Measurements from ENCODE around the gene DPY19L1.
"Not testable (repeated sequence)": the region's sequence is repeated elsewhere in the genome, so short reads cannot be mapped to it uniquely, and the experiment has no call there.

The DPY19L1 gene

DNA sequence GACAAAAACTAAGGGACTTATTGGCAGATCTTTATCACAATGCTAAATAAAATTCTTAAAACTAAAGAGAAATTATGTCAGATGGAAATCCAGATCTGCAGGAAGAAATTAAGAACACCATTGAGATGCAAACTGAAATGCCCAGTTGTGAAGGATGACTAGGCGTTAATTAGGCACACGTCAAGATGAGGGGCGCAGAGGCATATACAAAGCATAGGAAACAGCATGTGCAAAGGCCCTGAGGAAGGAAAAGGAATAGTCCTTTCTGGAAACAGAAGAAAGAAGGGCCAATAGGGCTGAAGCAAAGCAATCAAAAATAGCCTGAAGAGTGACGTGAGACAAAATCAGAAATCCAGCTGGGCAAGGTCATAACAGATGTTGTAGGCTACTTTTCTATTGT is 53.1 kb downstream of the DPY19L1 start:
- DNase-seq, result not testable (repeated sequence)

GRCh38 chr7:34982371-34983019 is 54.8 kb downstream of the DPY19L1 start:
- no peak for DNase-seq

DNA sequence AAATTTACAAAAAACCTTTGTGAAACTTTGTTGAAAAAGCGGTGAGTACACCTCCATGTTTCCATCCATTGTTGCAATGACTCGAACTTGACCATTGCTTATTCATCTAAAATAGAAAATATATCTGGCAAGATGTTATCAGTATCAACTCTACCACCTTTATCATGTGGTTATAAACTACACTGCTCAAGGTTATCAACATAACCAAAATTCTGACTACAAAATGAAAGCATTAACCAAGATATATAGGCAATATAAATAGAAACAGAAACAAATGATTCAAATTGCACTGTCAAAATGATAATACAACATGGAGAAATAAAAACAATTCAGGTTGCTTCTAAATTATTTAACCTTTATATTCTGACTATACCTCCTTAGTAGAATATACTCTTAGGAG is 58.2 kb downstream of the DPY19L1 start:
- DNase-seq, result not testable (repeated sequence)

DNA sequence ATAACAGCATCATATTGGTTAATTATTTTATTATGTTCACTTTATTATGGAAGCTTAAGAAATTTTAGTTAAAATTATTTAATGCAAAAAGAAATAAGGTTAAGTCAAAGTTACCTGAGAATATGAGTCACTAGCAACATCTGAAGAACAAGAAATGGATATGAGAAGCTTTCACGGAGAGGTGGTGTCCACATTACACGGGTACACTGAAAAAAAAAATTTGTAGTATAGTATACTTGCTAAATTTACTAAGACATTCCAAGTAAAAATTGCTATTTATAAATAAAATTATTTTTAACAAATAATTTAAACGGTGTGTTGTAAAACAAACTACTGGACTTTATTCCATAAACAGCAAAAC is 63.9 kb downstream of the DPY19L1 start:
- DNase-seq, result no peak

DNA sequence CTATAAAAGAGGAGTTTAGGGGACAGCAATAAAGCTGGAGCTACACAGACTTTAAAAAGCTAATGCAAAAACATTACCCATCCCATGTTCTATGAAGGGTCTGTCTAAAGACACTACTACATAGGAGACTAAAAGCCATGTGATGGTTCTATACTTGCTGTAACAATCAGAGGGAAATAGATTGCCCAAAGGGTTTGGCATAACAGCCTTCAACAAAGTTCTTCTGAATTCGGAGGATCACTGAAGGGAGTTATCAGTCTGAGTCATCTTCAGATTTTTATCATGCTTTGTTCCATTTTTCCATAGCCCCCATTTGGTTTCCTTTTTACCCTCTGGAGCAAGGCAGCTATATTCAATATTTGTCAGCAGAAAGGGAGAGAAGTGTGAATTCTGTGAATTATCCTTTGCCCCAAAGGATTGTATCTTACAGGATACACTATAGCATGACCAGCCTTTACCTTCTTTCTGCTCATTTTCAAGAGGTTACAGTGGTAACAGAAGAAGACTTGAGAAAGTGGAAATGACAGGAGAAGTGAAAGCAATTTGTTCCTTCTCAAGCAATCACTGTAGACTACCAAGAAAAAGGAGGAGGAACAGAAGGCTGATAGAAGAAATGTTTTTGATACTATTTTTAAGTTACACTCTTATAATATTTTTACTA is 64.4 kb downstream of the DPY19L1 start:
- peak in 1 of 3 donors; percentile 8 for DNase-seq

DNA sequence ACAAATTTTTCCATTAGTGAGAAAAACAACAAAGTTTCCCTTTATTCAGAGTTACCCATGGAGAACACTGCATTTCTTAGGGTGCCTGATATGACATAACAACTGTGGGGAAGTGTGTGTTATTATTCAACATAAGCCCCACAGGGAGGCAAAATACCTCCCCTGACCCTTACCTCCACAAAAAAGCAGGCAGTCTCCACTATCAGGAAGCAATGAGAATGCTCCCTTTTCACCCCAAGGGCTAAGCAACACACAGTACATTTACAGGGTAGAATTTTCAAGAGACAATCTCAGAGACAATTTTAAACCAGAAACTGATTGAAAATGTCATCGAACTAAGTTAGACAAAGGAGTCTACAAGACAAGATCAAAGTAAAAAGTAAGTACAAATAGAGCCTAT is 69.5 kb downstream of the DPY19L1 start:
- not testable (repeated sequence) for DNase-seq

- DNase-seq, result not testable (repeated sequence)
Measured at GRCh38 chr7:34966504-34966903, 70.8 kb downstream of the DPY19L1 start.

DNA sequence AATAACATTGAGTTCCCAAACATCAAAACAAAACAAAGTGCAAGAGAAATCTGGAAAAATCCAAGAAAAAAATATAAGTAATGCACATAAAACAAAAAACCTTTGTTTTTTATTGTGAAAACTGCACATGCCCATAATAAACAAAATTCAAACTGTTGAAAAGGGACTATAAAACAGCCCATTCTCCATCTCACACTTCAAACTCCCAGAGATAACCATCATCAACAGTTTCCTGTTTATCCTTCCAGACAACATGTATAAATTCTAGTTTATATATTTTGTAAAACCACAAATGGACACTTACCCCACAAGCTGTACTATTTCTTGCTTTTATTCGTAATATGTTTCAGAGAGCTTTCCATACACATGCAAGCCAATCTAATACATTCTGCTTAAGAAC is 79.3 kb downstream of the DPY19L1 start:
- no peak for DNase-seq

- no peak for DNase-seq
Measured at GRCh38 chr7:34952822-34953221, 84.5 kb downstream of the DPY19L1 start.

- no peak for DNase-seq
Measured at GRCh38 chr7:34949361-34949760, 87.9 kb downstream of the DPY19L1 start.

- not testable (repeated sequence) for DNase-seq
Measured at GRCh38 chr7:34947427-34947826, 89.9 kb downstream of the DPY19L1 start.

DNA sequence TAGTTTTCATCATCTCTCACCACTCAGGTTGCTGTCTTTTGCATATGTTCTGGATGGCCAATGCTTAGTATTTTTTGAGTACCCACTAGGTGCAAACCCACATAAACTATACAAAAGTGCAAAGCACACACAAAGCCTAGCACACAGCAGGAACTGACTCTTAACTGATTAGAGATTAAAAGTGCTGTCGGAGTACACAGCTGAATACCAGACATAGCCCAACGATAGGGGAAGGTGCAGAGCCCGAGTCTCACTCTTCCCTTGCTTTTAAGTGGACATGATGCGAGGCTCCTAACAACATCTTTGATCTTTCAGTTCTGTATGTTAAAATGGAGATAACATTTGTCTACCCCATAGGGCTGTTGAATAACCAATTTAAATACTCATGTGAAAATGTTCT is 90.8 kb downstream of the DPY19L1 start:
- no peak for DNase-seq

GRCh38 chr7:34945894-34946477 is 91.3 kb downstream of the DPY19L1 start:
- DNase-seq, result not testable (repeated sequence)

DNA sequence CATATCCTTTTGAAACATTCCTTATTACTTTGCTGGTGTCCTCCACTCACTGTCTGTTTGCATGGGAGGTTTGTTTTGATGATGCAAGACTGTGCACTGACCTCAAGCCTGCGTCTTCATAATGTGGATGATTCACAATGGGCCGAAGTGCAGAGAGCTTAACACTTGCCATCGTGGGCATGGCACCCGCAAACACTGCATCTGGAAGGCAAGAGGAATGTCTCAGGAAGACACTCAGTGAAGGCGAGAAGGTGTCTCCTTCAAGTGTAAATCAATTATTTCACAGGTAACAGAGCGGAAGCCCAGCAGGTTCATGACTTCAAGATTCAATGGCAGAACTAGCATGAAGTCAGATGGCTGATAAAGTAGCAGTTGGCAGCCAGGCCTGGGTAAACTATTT is 98.1 kb downstream of the DPY19L1 start:
- DNase-seq, result no peak

DNA sequence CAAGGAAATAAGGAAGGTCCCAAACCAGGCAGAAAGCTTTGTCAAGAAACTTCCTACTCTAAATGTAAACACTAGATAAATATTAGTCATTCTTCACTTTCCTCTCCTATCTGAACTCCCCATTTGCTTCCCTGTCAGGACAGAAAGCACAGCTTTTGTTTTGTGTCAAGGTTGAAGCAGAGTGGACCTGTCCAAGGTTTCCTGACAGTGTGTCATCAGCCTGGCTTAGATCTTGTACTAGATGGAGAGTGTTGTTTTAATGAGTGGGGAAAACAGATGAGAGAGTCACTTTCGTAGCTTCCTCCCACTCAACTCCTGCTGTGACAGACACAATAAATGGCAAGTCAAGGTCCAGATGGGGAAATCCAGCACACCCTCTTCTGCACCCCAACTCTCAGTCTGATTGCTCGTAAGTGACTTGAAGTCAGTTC is 101.5 kb downstream of the DPY19L1 start:
- not testable (repeated sequence) for DNase-seq

GRCh38 chr7:34931739-34932138 is 105.5 kb downstream of the DPY19L1 start:
- no peak for DNase-seq

GRCh38 chr7:34929783-34930182 is 107.5 kb downstream of the DPY19L1 start:
- DNase-seq, result not testable (repeated sequence)

DNA sequence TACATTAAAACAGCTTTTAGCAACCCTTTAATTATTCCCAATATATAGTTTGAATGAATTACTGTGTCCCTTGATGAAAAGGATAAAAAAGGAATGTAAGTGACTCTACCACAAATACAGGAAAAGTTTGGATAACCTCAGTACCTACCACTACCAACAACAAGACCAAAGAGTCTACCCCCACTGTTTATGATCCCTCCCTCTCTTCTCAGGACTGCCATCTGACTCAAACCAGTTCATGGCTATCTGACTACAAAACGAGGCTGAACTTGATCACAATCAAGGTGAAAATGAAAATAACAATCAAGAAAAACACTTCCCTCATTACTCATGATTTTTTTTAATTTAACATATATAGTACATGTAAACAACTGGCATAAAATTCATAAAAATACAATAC is 108.7 kb downstream of the DPY19L1 start:
- DNase-seq, result no peak

GRCh38 chr7:34928052-34928451 is 109.2 kb downstream of the DPY19L1 start:
- DNase-seq, result peak in 2 of 3 donors; percentile 12 to 15

- DNase-seq, result not testable (repeated sequence)
Measured at GRCh38 chr7:34920470-34920869, 116.8 kb downstream of the DPY19L1 start.

DNA sequence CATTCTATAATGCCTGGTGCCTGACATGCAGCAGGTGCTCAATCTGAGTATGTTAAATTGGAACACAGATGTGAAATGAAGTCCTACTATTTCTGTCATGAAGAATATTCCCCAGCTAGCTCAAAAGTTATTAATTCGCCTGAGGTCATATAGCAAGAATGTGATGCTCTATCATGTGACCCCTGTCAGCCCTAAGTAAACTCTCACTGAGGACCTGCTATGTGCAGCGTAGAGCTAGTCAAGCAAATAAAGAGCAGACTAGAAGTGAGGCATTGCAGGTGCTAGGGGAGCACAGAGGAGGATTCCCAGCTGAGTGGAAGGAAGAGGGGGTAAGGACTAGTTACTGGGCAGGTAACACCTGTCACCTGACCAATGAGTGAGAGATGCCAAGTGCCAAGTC is 118.2 kb downstream of the DPY19L1 start:
- DNase-seq, result not testable (repeated sequence)

- not testable (repeated sequence) for DNase-seq
Measured at GRCh38 chr7:34918198-34918861, 119.0 kb downstream of the DPY19L1 start.

DNA sequence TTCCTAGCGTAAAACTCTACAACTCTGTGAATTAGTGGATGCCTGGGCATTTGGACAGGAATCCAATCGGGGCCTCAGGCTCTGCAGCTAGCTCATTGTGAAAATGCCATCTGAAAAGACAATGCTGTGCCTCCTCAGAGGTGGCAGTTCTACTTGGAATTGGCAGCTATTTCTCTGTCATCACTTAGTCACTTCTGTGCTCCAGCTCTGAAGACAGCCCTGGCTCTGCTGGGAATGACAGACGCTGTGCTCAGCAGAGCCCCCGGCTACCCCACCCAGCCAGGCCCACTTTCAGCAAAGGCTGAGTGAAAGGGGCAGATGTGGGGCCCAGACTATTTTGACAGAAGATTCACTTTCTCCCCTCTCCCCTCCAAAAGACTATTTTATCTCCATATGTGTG is 119.8 kb downstream of the DPY19L1 start:
- DNase-seq, result not testable (repeated sequence)

- DNase-seq, result no peak
Measured at GRCh38 chr7:34916267-34916666, 121.0 kb downstream of the DPY19L1 start.

Data from suppressor macrophage treated with lipopolysaccharide for 1 hour (primary cell).